Tongue (tissue), 2 donors: Measurements from ENCODE around the gene CCDC174. TPM values are rescaled to one million over a fixed set of nuclear protein-coding genes. Genes with fewer than 3 reads are reported as not detected.
A peak's percentile ranks its signal among the peaks of the same experiment; 100 is the strongest.

Source experiments
- DNase-seq: peaks from one replicate; pipeline ENCODE4 v3.0.0-alpha.2; 2015
- total RNA-seq: library from RNA; depleted of rRNA; stranded (reverse); fragments of >200 nt; gene quantifications from one replicate; pipeline ENCODE4 v1.2.3, GENCODE V29; 2014

The CCDC174 gene
- total RNA-seq, 1 donor from 2014 or later = 15.8 TPM

GRCh38 chr3:14657579-14657978 is 6.0 kb downstream of the CCDC174 start:
- no peak for DNase-seq

- DNase-seq = no peak
Measured at GRCh38 chr3:14658978-14659377, 7.4 kb downstream of the CCDC174 start.

GRCh38 chr3:14660942-14661341 is 9.4 kb downstream of the CCDC174 start:
- no peak for DNase-seq

GRCh38 chr3:14663396-14664135 is 12.0 kb downstream of the CCDC174 start:
- no peak for DNase-seq

GRCh38 chr3:14664170-14664569 is 12.6 kb downstream of the CCDC174 start:
- DNase-seq = no peak

- no peak for DNase-seq
Measured at GRCh38 chr3:14672588-14672987, 21.0 kb downstream of the CCDC174 start.

GRCh38 chr3:14674841-14675240 is 23.3 kb downstream of the CCDC174 start, which contains the start of gene C3orf20:
Gene C3orf20 (plus strand): TSS chr3:14675141. CDS start chr3:14682714, 7,573 bp downstream.
- DNase-seq = no peak

GRCh38 chr3:14676881-14677280 is 25.3 kb downstream of the CCDC174 start:
- no peak for DNase-seq

GRCh38 chr3:14678015-14678503 is 26.5 kb downstream of the CCDC174 start:
- DNase-seq = no peak

GRCh38 chr3:14680115-14680514 is 28.6 kb downstream of the CCDC174 start:
- no peak for DNase-seq

- no peak for DNase-seq
Measured at GRCh38 chr3:14680716-14681115, 29.2 kb downstream of the CCDC174 start.

GRCh38 chr3:14684447-14684846 is 32.9 kb downstream of the CCDC174 start:
- no peak for DNase-seq

GRCh38 chr3:14685179-14685578 is 33.6 kb downstream of the CCDC174 start:
- no peak for DNase-seq

GRCh38 chr3:14687360-14687759 is 35.8 kb downstream of the CCDC174 start:
- no peak for DNase-seq

- DNase-seq = no peak
Measured at GRCh38 chr3:14688525-14688924, 37.0 kb downstream of the CCDC174 start.

GRCh38 chr3:14689247-14689980 is 37.9 kb downstream of the CCDC174 start:
- no peak for DNase-seq

GRCh38 chr3:14691239-14691638 is 39.7 kb downstream of the CCDC174 start:
- no peak for DNase-seq

GRCh38 chr3:14691719-14692118 is 40.2 kb downstream of the CCDC174 start:
- DNase-seq = no peak

- DNase-seq = no peak
Measured at GRCh38 chr3:14698601-14699244, 47.2 kb downstream of the CCDC174 start.

- peak; percentile 80 for DNase-seq
Measured at GRCh38 chr3:14699643-14700042, 48.1 kb downstream of the CCDC174 start.

GRCh38 chr3:14700891-14701290 is 49.3 kb downstream of the CCDC174 start:
- no peak for DNase-seq

- DNase-seq = no peak
Measured at GRCh38 chr3:14701676-14702075, 50.1 kb downstream of the CCDC174 start.
